ENCODE measurements around the gene NCK1.
"Not testable (repeated sequence)": the region's sequence is repeated elsewhere in the genome, so short reads cannot be mapped to it uniquely, and the experiment has no call there.

Gene NCK1

GRCh38 chr3:136962927-136963326 is 100.9 kb downstream of the NCK1 start:
- TF ChIP-seq CTCF (IDR thresholded peaks at IDR 0.05; ENCODE audit: borderline replicate concordance, insufficient read depth, low read depth, low read length): no peak
- no peak overlapping the region for H3K4me3 ChIP-seq (ENCODE audit: low read depth, low read length)

DNA sequence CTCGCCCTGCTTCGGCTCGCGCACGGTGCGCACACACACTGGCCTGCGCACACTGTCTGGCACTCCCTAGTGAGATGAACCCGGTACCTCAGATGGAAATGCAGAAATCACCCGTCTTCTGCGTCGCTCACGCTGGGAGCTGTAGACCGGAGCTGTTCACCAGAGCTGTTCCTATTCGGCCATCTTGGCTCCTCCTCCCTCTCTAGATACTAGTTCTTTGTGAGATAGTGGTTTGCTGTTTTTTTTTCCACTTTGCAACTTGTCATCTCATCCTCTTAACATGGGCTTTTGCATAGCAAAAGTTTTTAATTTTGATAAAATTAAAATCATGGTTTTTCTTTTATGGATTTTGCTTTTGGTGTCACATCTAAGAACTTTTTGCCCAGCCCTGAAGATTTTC is 107.5 kb downstream of the NCK1 start:
- not testable (repeated sequence) for H3K4me3 ChIP-seq (ENCODE audit: low read depth, low read length)

- TF ChIP-seq CTCF (IDR thresholded peaks at IDR 0.05; ENCODE audit: borderline replicate concordance, insufficient read depth, low read depth, low read length): no peak
- no peak overlapping the region for H3K4me3 ChIP-seq (ENCODE audit: low read depth, low read length)
Observed at GRCh38 chr3:136973352-136973751, 111.3 kb downstream of the NCK1 start.

- TF ChIP-seq CTCF (IDR thresholded peaks at IDR 0.05; ENCODE audit: borderline replicate concordance, insufficient read depth, low read depth, low read length): no peak
- H3K4me3 ChIP-seq (ENCODE audit: low read depth, low read length): no peak overlapping the region
Observed at GRCh38 chr3:136974670-136975069, 112.7 kb downstream of the NCK1 start.

DNA sequence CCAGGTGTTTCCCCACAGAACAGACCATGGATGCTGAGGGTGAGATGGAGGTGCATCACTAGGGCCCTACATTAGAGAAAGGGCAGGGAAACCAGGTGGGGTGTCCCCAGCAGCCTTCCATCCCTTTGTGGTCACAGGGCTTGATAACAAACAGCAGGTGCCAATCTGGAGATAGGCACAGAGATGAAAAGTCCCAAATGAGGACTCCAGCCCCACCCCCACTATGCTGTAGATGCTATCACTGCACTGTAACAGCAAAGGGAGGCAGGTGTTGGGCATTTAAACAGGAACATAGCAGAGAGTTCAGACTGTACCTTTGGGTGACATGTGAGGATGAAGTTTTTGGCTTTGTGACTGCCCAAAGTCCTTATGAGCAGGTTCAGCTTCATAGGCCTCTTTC is 117.2 kb downstream of the NCK1 start:
- H3K4me3 ChIP-seq (ENCODE audit: low read depth, low read length): no peak overlapping the region
- TF ChIP-seq CTCF (IDR thresholded peaks at IDR 0.05; ENCODE audit: borderline replicate concordance, insufficient read depth, low read depth, low read length): no peak

DNA sequence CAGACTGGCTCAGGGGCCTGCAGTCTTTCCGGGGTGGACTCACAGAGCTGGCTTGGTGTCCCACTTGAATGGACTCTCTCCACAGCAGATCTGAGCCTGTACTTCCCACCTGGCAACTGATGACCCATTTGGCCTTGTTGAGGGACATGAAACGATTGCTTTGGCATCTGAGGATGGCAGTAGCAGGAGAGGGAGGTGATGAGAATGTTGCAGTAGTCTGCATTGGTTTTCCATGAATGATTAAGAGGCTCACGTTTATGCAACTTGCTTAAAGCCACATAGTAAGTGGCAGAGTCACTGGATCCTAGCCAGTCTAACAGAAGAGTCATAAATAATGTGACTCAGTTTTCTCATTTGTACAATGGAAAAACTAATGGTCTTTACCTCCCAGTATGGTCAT is 117.7 kb downstream of the NCK1 start:
- H3K4me3 ChIP-seq (ENCODE audit: low read depth, low read length): no peak overlapping the region
- TF ChIP-seq CTCF (IDR thresholded peaks at IDR 0.05; ENCODE audit: borderline replicate concordance, insufficient read depth, low read depth, low read length): no peak

DNA sequence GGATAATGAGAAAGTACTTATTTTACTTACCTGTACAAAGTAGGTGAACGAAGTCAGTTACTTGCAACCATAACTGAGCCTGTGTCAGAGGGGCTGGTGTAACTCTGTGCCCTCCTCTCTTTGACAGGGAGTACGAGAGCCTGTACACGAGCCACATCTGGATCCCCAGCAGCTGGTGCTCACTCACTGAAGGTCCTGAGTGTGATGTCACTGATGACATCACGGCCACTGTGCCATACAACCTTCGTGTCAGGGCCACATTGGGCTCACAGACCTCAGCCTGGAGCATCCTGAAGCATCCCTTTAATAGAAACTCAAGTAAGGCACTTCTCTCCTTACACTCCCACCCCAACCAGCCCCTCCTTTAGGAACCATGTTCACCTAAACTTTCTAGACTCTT is 120.0 kb downstream of the NCK1 start:
- no peak for TF ChIP-seq CTCF (IDR thresholded peaks at IDR 0.05; ENCODE audit: borderline replicate concordance, insufficient read depth, low read depth, low read length)
- no peak overlapping the region for H3K4me3 ChIP-seq (ENCODE audit: low read depth, low read length)

GRCh38 chr3:136982520-136983138 is 120.6 kb downstream of the NCK1 start:
- no peak for TF ChIP-seq CTCF (IDR thresholded peaks at IDR 0.05; ENCODE audit: borderline replicate concordance, insufficient read depth, low read depth, low read length)
- no peak overlapping the region for H3K4me3 ChIP-seq (ENCODE audit: low read depth, low read length)
